Type B pancreatic cell (in vitro differentiated cells): ENCODE measurements around the gene IL17RA. TPM values are rescaled to one million over a fixed set of nuclear protein-coding genes. Genes with fewer than 3 reads are reported as not detected.

ENCODE experiments used
- DNase-seq: peaks from one replicate; pipeline ENCODE4 v3.0.0; 2021; ENCODE audit warnings: mixed read lengths; ENCODE audit not compliant: unreplicated experiment; ENCODE audit errors: extremely low spot score
- H3K27ac Mint-ChIP-seq: 2 replicates; pipeline ENCODE4 v1.8.0; 2021; ENCODE audit warnings: mild to moderate bottlenecking, mixed read lengths
- H3K27me3 Mint-ChIP-seq: 2 replicates; pipeline ENCODE4 v1.8.0; 2021; ENCODE audit warnings: mixed read lengths
- H3K36me3 Mint-ChIP-seq: 2 replicates; pipeline ENCODE4 v1.8.0; 2021; ENCODE audit warnings: mixed read lengths
- H3K4me1 Mint-ChIP-seq: one replicate; pipeline ENCODE4 v1.8.0; 2021; ENCODE audit warnings: mixed read lengths; ENCODE audit not compliant: unreplicated experiment
- H3K4me3 Mint-ChIP-seq: 2 replicates; pipeline ENCODE4 v1.8.0; 2021; ENCODE audit warnings: mild to moderate bottlenecking, mixed read lengths
- H3K9me3 Mint-ChIP-seq: 2 replicates; pipeline ENCODE4 v1.8.0; 2021; ENCODE audit warnings: mixed read lengths
- total RNA-seq: library from RNA; stranded (reverse); gene quantifications from 2 replicates; pipeline ENCODE4 v1.2.1, GENCODE V29; 2021; ENCODE audit warnings: low replicate concordance
- TF ChIP-seq, protein P1 (sequence below): fragments of 200-600 bp; sonication (generic); conservative IDR thresholded peaks from 2 replicates; pipeline ENCODE4 v1.5.0; 2021; ENCODE audit warnings: antibody characterized with exemption, mild to moderate bottlenecking

IL17RA gene
- total RNA-seq, 1 donor from 2014 or later: 8.0 TPM

- TF ChIP-seq, protein P1, sequence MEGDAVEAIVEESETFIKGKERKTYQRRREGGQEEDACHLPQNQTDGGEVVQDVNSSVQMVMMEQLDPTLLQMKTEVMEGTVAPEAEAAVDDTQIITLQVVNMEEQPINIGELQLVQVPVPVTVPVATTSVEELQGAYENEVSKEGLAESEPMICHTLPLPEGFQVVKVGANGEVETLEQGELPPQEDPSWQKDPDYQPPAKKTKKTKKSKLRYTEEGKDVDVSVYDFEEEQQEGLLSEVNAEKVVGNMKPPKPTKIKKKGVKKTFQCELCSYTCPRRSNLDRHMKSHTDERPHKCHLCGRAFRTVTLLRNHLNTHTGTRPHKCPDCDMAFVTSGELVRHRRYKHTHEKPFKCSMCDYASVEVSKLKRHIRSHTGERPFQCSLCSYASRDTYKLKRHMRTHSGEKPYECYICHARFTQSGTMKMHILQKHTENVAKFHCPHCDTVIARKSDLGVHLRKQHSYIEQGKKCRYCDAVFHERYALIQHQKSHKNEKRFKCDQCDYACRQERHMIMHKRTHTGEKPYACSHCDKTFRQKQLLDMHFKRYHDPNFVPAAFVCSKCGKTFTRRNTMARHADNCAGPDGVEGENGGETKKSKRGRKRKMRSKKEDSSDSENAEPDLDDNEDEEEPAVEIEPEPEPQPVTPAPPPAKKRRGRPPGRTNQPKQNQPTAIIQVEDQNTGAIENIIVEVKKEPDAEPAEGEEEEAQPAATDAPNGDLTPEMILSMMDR: no peak
- no peak overlapping the region for H3K27ac Mint-ChIP-seq
- H3K27me3 Mint-ChIP-seq: no peaks in the 10 kb centered on the region
- peaks cover 9% of the 10 kb centered on the region for H3K36me3 Mint-ChIP-seq
- peak overlapping the region; percentile 88 for H3K4me3 Mint-ChIP-seq
- no peak for DNase-seq
- H3K9me3 Mint-ChIP-seq: no peaks in the 10 kb centered on the region
- H3K4me1 Mint-ChIP-seq: peaks cover 12% of the 10 kb centered on the region
These were observed 72.9 kb downstream of the IL17RA start for GRCh38 chr22:17157714-17158113.

DNA sequence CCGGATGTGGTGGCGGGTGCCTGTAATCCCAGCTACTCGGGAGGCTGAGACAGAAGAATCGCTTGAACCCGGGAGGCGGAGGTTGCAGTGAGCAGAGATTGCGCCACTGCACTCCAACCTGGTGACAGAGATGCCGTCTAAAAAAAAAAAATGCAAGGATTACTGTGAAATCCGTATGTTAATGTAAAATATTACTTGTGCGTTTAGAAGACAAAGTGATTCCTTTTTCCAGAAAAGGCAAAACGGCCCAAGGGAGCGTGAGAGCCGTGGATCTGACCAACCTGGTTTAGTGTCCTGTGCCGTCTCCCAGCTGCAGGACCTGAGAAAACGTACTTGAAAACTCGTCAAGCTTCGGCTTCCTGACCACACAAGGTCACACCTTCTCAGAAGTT is 73.4 kb downstream of the IL17RA start:
- DNase-seq: no peak
- Mint-ChIP-seq H3K9me3 (no peaks in the 10 kb centered on the region), H3K27ac (peak overlapping the region; percentile 75), H3K27me3 (no peaks in the 10 kb centered on the region), H3K4me1 (peaks cover 12% of the 10 kb centered on the region), H3K36me3 (peaks cover 11% of the 10 kb centered on the region), H3K4me3 (peak overlapping the region; percentile 88)
- TF ChIP-seq, protein P1: no peak

DNA sequence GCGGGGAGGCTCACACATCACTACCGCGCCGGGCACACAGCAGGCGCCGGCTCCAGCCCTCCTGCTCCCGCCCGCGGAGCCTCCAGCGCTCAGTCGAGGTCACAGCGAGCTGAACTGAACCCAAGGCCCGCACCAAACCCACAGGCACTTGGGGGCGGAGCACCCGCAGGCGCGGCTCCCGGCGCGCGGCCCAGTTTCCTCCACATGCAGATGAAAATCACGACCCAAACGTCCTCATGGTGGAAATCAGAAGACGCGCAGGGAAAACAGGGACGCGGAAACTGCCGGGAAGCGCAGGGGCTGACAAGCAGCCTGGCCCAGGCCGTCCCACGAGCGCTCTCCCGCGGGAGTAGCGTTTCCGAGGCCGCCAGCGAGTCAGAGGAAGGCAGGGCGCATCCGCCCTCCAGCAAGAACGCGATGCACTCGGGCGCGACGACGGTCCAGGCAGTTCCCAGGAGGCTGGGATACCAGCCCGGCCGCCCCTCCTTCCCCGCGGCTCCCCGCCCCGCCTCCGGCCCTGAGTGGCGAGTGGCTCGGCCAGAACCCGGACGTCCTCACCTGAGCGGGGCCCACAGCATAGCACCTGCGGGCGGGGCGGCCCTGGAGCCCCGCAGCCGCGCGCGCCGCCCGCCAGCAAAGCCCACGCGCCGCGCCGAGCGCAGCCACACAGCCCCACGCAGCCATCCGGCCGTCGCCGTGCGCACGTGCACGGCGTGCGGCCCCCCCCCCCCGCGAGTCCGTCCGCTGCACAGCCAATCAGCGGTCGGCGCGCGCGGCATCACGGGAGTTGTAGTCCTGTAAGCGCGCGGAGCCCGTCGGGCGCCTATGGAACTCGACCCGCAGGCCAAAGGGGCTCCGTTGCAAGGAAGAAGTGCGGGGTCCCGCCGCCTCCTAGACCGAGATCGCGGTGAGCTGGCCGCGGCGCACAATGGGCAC is 74.0 kb downstream of the IL17RA start, which contains the start of gene HDHD5:
HDHD5 (minus strand) TSS at position 710 of the 936 bp plus-strand sequence; CDS start at position 684, 26 bp downstream.
- Mint-ChIP-seq H3K4me1 (peaks cover 12% of the 10 kb centered on the region), H3K36me3 (peaks cover 11% of the 10 kb centered on the region), H3K27ac (peak within 1 kb of the TSS; percentile 91), H3K4me3 (peak within 1 kb of the TSS; percentile 96), H3K27me3 (no peaks in the 10 kb centered on the region), H3K9me3 (no peaks in the 10 kb centered on the region)
- DNase-seq: peak; percentile 88
- TF ChIP-seq, protein P1: no peak

- Mint-ChIP-seq H3K36me3 (peaks cover 11% of the 10 kb centered on the region), H3K9me3 (no peaks in the 10 kb centered on the region), H3K27me3 (no peaks in the 10 kb centered on the region), H3K27ac (peak overlapping the region; percentile 91), H3K4me1 (peaks cover 12% of the 10 kb centered on the region), H3K4me3 (peak overlapping the region; percentile 96)
- no peak for DNase-seq
- TF ChIP-seq, protein P1: no peak
These were observed 74.7 kb downstream of the IL17RA start for GRCh38 chr22:17159504-17159951.

- Mint-ChIP-seq H3K4me3 (peak overlapping the region; percentile 44), H3K36me3 (peaks cover 11% of the 10 kb centered on the region), H3K27ac (no peak overlapping the region), H3K9me3 (no peaks in the 10 kb centered on the region), H3K4me1 (peaks cover 6% of the 10 kb centered on the region), H3K27me3 (no peaks in the 10 kb centered on the region)
- TF ChIP-seq, protein P1: no peak
- no peak for DNase-seq
These were observed 77.2 kb downstream of the IL17RA start for GRCh38 chr22:17161991-17162390.
